Left lung (tissue), 10 donors: ENCODE results near the gene ZNF284. TPM values are rescaled to one million over a fixed set of nuclear protein-coding genes. Genes with fewer than 3 reads are reported as not detected.

Experiments
- ATAC-seq: fragments of 200-7000 bp; cut with Tn5 transposase; one replicate; pipeline ENCODE4 v1.9.1; 2020; ENCODE audit warnings: moderate library complexity
- DNase-seq, 4 donors: peaks; one replicate each; pipeline ENCODE4 v3.0.0-alpha.2; 2013 to 2020
- H3K27ac ChIP-seq, 2 donors: fragments of 200-600 bp; sonication (generic) in 1 of 2; one replicate each; pipeline versions ENCODE4 v1.5.0 to v1.8.0; 2020 to 2021
- H3K27me3 ChIP-seq, 2 donors: fragments of 200-600 bp; sonication (generic) in 1 of 2; one replicate each; pipeline versions ENCODE4 v1.5.0 to v1.8.0; 2020 to 2021
- H3K36me3 ChIP-seq, 2 donors: fragments of 200-600 bp; sonication (generic) in 1 of 2; one replicate each; pipeline versions ENCODE4 v1.5.0 to v1.8.0; 2020 to 2021
- H3K4me1 ChIP-seq, 2 donors: fragments of 200-600 bp; one replicate each; pipeline ENCODE4 v1.8.0; 2021
- H3K4me3 ChIP-seq, 2 donors: fragments of 200-600 bp; sonication (generic) in 1 of 2; one replicate each; pipeline versions ENCODE4 v1.5.0 to v1.8.0; 2020 to 2021; ENCODE audit warnings: mild to moderate bottlenecking in 1 of 2
- H3K9me3 ChIP-seq, 2 donors: fragments of 200-600 bp; sonication (generic) in 1 of 2; one replicate each; pipeline versions ENCODE4 v1.5.0 to v1.8.0; 2020 to 2021
- CTCF ChIP-seq, 2 donors: fragments of 200-600 bp; sonication (generic) in 1 of 2; IDR thresholded peaks; one replicate each; pipeline versions ENCODE4 v1.5.0 to v1.8.0; 2021; ENCODE audit warnings: antibody characterized with exemption in 2 of 2
- intact Hi-C, 2 donors: fragments of 100-400 bp; cut with DNase I; formaldehyde crosslinking; loops; one replicate each; pipeline versions ENCODE4 v1.11.2 to v1.14.2; 2022
- polyA plus RNA-seq, 6 donors: library from polyadenylated mRNA; unstranded; fragments of 120-200 nt; gene quantifications; one replicate each; pipeline ENCODE4 v1.2.1, GENCODE V29; 2013; ENCODE audit not compliant: insufficient read length in 6 of 6
- total RNA-seq, 2 donors: library from RNA; stranded (reverse); fragmentation: NEBNext Ultra II Directional; extraction: Animal tissue kit (Norgen Biotek cat#: 25700); gene quantifications; one replicate each; pipeline ENCODE4 v1.2.1, GENCODE V29; 2021
- donor health status: DM: no; HTN: yes; CAD: no.
- donor health status: DM: no; HTN: no; CAD: no.

Gene ZNF284
- total and polyA plus RNA-seq, 8 donors, result 2.4 to 9.9 (median 6.9) TPM

GRCh38 chr19:44032001-44032610 lies 39.9 kb upstream of the ZNF284 start:
- H3K9me3 ChIP-seq, result peaks cover 0 to 99% of the 10 kb centered on the region in 2 donors
- H3K4me3 ChIP-seq, result no peak overlapping the region
- no peaks in the 10 kb centered on the region for H3K27me3 ChIP-seq
- intact Hi-C loops, result no loop called here
- H3K4me1 ChIP-seq, result no peaks in the 10 kb centered on the region
- no peak overlapping the region for H3K27ac ChIP-seq
- no peak for TF ChIP-seq CTCF (IDR thresholded peaks at IDR 0.05)
- ATAC-seq (no peak), DNase-seq (no peak)
- H3K36me3 ChIP-seq, result peaks cover 0 to 63% of the 10 kb centered on the region in 2 donors

- Histone ChIP-seq H3K4me3 (no peak overlapping the region), H3K9me3 (peaks cover 0 to 65% of the 10 kb centered on the region in 2 donors), H3K4me1 (no peaks in the 10 kb centered on the region), H3K27me3 (peaks cover 0 to under 1% of the 10 kb centered on the region in 2 donors), H3K36me3 (no peaks in the 10 kb centered on the region), H3K27ac (no peak overlapping the region)
- DNase-seq (no peak), ATAC-seq (no peak)
- intact Hi-C loops, result no loop called here
- TF ChIP-seq CTCF (IDR thresholded peaks at IDR 0.05), result no peak
Observed at GRCh38 chr19:44042147-44042546, 29.8 kb upstream of the ZNF284 start.

- H3K27ac ChIP-seq, result peak overlapping the region; percentile 33 to 70
- no peak for TF ChIP-seq CTCF (IDR thresholded peaks at IDR 0.05)
- ATAC-seq, result peak; percentile 73
- peak in 1 of 4 donors; percentile 43 for DNase-seq
- peak overlapping the region; percentile 65 to 89 for H3K4me3 ChIP-seq
- H3K4me1 ChIP-seq, result peaks cover 7 to 17% of the 10 kb centered on the region in 2 donors
- intact Hi-C loops, result no loop called here
- H3K9me3 ChIP-seq, result peaks cover 0 to 34% of the 10 kb centered on the region in 2 donors
- H3K36me3 ChIP-seq, result peaks cover 0 to 12% of the 10 kb centered on the region in 2 donors
- H3K27me3 ChIP-seq, result peaks cover 0 to 28% of the 10 kb centered on the region in 2 donors
Observed at GRCh38 chr19:44050740-44051649, 21.0 kb upstream of the ZNF284 start.

GRCh38 chr19:44051650-44052402 lies 20.1 kb upstream of the ZNF284 start, which contains the start of gene ZNF223:
Gene ZNF223 (plus strand): TSS chr19:44052036. CDS start chr19:44055177, 3,141 bp downstream.
- Histone ChIP-seq H3K4me3 (peak within 1 kb of the TSS; percentile 65 to 89), H3K36me3 (peaks cover 0 to 17% of the 10 kb centered on the region in 2 donors), H3K9me3 (peaks cover 0 to 35% of the 10 kb centered on the region in 2 donors), H3K4me1 (peaks cover 7 to 17% of the 10 kb centered on the region in 2 donors), H3K27ac (peak within 1 kb of the TSS; percentile 33 to 70), H3K27me3 (peaks cover 0 to 28% of the 10 kb centered on the region in 2 donors)
- peak; percentile 93 to 96 (median 96) for DNase-seq
- intact Hi-C loops, result no loop called here
- TF ChIP-seq CTCF (IDR thresholded peaks at IDR 0.05), result no peak
- peak; percentile 100 for ATAC-seq
